Activated CD8-positive, alpha-beta memory T cell treated with anti-CD3 and anti-CD28 coated beads, Interleukin-2, amount 50 U/mL, for 24 hours (primary cell): Measurements from ENCODE around the gene MARCO.

Experiments
- DNase-seq: peaks from one replicate; pipeline ENCODE4 v3.0.0-alpha.2; 2020; ENCODE audit errors: extremely low read depth

Gene MARCO, protein sequence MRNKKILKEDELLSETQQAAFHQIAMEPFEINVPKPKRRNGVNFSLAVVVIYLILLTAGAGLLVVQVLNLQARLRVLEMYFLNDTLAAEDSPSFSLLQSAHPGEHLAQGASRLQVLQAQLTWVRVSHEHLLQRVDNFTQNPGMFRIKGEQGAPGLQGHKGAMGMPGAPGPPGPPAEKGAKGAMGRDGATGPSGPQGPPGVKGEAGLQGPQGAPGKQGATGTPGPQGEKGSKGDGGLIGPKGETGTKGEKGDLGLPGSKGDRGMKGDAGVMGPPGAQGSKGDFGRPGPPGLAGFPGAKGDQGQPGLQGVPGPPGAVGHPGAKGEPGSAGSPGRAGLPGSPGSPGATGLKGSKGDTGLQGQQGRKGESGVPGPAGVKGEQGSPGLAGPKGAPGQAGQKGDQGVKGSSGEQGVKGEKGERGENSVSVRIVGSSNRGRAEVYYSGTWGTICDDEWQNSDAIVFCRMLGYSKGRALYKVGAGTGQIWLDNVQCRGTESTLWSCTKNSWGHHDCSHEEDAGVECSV

DNA sequence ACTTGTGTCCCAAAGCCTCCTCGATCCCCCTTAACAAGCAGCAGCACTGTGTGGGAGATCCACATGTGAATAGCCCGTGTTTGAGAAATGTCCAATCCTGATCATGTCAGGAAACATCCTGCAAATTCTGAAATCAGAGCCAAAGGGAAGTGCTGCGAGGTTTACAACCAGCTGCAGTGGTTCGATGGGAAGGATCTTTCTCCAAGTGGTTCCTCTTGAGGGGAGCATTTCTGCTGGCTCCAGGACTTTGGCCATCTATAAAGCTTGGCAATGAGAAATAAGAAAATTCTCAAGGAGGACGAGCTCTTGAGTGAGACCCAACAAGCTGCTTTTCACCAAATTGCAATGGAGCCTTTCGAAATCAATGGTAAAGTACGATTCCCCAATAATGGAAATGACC, at the start of gene MARCO:
MARCO (plus strand) TSS at position 164 of the 400 bp plus-strand sequence; CDS start at position 271, 107 bp downstream.
- no peak for DNase-seq

DNA sequence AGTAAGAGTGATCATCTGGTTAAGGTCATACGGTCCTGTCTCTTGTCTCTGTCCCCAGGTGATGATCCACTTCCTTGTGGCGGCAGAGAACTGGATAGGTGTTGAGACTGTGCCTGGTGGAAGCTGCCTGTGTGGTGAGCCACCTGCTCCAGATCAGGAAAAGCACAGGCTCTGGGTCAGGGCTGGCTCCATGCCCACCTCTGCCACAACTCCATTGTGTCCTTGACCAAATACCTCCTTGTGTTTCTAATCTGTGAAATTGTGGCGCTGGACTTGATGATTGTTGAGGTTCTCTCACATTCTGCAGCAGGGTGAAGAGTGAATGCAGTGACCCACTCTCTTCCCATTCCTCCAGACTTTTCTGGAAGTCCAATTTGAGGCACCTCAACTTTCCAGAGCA, 48.9 kb upstream of the MARCO start:
- no peak for DNase-seq

DNA sequence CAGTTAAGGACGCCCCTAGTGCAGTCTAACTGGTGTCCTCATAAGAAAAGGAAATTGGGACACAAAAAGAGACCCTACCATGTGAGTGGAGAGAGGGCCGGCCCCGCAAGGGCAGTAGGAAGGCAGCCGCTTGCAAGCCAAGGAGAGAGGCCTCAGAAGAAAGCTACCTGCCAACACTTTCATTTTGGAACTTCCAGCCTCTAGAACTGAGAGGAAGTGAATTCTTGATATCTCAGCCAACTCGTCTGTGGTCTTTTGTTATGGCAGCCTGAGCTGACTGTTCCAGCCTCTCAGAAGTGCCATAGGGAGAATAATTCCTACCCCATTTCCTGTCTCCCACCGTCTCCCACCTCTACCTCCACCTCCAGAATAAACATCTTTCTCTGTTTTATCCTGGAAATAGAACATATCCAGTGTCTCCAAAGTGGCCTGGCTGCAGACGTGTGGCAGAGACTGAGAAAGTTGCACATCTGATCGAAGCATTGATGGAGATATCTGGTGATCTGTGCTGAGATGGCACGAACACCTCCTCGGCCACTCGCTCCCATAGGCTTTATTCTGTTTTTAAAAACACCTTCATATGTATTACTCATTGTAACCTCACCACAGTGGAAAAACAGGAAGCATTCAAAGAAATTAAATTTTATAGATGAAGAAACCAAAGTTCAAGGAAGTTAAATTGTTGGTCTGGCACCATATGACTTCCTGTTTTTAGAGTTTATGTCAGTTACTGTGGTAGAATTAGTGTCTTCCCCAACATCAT, 39.5 kb upstream of the MARCO start:
- no peak for DNase-seq

DNA sequence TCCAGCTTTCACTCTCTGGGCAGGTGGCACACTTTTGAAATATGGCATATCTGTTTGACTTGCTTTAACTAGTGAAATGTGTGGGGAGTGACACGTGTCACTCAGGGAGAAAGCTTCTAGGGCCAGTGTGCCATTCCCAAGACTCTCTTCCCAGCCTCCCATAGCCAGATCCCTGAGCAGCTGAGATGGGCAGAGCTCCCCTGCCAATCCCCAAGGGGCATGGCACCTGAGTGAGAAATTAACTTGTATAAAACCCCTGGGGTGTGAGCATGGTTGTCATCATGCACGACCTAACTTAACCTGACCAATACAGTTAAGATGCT, 39.0 kb upstream of the MARCO start:
- DNase-seq: no peak

DNA sequence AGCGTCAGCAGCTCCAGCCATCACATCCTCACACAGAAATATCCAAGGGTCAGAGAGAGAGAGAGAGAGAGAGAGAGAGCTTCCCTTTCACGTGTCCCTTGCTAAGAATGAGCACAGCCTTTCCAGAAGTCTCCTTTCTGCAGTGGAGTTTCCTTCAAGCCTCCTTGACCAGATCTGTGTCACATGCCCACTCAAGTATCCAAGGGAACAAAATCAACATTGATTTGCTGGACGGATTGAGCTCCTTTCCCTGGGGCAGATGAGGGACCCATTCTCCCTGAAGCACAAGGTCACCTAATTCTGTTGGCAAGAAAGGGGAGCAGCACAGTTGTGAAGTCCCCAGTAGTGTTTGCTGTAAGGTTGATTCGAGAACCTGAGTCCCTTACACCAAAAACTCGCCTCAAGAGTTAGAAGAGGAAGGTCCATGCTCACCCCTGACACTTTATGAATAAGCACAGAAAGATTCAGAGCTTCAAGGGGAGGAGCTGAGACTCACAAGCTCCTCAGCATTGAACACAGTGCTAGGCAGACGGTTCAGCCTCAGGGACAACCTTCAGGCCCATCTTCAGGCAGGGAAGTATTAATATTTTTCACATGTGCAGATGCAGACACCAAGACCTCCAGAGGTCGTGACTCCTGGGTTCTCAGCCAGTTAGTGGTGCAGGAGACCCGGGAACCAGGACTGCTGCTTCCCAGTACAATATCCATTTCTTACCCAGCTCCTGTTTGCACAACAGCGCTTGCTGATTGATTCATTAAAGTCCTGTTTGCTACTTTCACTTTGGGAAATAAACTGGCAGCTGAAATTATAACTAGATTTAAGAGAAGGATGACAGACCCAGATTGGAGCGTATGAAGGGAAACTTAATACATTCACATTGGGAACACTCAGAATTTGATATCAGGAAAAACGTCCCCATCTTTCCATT, 38.2 kb upstream of the MARCO start:
- no peak for DNase-seq

DNA sequence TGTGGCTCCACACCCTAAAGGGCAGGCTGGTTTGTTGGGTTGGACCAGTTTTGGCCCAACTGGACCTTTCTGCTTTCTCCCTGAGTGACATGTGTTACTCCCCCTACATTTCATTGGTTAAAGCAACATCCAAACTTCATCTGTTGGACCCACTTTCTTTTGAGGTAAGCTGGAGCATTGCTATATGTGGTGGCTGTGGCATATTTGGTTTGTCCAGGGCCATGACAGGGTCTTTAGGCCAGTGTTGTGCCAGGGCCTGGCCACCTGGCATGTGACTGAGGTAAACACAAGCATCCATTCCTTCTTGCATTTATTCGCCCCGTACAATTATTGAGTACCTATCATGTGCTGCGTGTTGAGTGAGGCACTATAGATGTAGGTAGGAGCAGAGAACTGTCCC, 36.8 kb upstream of the MARCO start:
- DNase-seq: no peak

DNA sequence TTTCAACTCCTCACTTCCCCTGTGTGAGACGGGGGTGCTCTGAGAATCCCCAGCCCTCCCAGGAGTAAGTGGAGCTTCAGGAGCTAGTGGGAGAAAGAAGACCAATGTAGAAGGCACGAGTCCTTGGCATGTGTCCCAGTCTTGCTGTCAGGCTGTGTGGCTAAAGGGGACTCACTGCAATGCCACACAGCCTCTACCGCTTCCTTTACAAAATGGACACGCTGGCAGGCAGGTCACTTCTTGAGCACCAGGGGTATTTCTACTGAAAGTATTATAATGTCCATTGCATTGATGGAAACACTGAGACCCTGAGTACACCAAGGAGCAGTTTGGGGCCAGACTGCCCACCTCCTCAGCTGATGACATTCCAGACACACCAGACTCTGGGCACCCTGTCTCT, 35.8 kb upstream of the MARCO start:
- no peak for DNase-seq

DNA sequence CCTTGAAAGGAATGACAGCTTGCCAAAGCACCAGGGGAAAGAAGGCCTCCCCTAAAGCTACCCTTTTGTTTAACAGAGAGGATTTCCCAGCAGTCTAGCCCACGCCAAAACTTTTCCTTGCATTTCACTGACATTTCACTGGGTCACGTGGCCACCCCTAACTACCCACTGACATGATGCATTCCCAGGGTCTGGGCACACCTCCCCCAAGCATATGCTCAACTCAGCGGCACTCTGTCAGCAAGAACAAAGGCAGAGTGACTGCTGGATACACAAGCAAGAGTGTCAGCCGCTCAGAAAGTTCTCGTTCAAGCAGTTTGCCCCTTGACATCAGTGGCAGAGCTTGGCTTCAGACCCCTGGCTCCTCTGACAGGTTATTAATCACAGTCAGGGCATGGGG, 34.2 kb upstream of the MARCO start:
- DNase-seq: no peak

DNA sequence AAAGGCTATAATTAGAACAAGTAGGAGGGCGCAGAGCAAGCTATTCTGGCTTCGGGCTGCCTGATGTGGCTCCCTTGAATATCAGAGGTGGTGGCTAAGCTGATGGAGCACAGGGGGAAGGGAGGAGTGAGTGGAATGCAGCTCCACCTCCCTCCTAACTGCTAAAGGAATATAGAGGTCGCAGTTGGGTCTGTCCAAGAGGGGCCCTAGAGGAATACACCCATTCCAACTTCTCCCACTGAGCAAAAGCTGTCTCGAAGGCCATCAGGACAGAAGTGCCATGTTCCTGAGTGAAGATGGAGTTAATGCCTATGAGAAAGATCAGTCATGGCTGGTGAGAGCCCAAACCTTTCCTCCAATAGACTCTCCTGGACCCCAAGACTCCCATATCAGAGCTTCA, 32.8 kb upstream of the MARCO start:
- DNase-seq: no peak

DNA sequence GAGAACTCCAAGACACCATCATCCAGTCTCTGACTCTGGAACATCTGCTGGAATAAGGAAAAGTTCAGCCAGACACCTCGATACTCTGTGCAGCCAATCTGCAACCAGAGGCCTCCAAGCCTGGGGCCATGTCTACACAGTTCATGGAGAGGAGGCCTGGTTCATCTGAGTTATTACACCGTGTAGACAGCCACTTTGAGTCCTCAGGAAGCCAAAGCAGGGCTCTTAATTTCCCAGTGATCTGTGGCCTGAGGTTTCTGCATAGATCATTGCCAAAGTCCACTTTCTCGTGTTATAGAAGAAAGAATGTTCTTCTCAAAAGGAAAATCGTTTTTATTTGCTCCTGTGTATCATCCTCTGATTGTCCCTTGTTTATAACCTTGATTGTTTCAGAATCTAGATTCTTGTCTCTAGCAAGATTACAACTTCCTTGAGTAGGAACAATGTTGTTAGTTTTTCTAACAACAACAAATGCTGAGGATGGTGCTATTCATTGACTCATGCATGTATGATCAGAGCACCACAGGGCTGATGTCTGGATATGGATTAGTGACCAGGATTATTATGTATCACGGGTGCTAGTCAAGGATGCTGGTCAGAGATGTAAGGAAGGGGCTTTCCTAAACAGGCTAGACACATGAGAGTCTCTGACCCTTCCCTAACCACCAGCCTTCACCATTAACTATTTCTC, 30.7 kb upstream of the MARCO start:
- no peak for DNase-seq

DNA sequence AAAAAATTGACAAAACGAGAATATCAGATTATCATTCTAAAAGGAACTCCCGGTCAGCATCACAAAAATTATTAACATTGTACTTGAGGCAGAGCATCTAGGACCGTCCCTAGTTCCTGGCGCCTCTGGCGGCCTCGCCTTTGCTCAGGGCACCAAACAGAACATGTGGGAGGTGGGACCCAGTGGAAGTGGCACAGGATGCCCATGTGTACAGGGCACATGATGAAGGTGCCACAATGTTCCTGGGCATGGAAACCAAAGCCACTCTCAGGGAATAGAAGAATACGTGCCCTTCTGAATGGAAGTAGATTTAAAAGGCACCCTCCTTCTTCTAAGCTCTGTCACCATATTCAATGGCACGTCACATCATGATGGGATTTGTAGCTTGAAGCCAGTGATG, 30.1 kb upstream of the MARCO start:
- no peak for DNase-seq

DNA sequence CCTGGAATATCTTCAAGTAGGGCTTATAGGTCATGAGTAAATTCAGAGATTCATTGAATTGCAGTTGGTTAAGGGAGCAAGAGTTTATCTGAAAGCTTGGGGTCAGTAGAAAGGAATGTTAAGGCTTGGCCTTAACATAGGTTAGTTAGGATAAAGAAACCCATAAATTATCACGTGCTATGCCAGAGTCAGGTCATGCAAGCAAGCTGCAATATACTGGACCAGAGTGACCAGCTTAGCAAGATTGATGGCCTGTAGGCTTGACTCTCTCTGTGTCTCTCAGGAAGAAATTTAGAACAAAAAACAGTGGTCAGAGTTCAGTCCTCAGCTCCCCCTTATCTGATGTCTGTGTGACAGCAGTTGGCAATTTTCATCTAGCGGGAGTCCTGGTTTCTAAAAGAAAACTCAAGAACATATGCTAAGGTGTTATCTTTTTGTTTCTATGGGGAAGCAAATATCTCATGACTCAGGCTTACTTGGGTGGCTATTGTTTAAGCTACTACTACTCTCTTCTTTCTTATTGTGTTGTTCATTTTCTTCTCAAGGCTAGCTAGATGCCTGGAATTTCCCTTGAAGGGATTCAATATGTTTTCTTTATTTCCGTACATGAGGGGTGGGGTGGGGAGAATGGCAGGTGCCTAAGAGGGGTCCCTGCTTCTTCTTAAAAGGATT, 28.7 kb upstream of the MARCO start:
- DNase-seq: no peak

DNA sequence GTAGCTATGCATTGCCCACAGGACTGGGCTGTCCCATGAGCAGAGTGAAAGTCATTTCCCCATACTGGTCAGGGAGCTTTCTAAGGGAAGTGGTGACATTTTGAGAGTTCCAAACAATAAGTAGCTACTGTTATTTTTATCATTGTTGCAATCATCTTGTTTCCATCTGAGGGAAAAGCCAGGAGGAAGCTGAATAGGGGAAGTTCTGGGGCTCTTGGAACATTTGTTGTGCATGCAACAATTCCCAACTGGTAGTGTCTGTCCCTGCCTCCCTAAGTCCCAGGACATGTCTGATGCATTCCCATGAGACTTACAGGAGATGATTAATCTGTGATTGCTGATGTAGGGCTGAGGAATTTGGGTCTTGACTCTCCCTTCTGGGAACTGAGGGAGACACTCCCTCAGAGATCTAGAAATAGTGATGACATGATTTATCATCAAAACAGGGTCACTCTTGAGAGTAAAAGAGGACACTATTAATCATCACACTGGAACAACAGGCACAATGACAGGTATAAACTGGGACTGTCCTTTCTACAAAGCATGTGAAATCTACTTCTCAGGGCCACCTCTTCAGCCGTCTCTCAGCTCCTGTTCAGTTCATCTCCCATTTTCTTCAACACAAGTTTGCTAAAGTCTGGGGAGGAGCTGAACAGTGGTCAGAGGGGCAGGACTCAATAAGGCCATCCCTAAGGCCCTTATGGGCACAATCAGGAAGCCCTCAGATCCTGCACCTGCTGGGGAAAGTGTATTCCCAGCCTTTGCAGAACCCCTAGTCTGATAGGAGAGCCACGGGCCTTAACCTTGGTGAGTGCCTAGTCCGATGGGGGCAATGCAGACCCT, 28.0 kb upstream of the MARCO start:
- no peak for DNase-seq

DNA sequence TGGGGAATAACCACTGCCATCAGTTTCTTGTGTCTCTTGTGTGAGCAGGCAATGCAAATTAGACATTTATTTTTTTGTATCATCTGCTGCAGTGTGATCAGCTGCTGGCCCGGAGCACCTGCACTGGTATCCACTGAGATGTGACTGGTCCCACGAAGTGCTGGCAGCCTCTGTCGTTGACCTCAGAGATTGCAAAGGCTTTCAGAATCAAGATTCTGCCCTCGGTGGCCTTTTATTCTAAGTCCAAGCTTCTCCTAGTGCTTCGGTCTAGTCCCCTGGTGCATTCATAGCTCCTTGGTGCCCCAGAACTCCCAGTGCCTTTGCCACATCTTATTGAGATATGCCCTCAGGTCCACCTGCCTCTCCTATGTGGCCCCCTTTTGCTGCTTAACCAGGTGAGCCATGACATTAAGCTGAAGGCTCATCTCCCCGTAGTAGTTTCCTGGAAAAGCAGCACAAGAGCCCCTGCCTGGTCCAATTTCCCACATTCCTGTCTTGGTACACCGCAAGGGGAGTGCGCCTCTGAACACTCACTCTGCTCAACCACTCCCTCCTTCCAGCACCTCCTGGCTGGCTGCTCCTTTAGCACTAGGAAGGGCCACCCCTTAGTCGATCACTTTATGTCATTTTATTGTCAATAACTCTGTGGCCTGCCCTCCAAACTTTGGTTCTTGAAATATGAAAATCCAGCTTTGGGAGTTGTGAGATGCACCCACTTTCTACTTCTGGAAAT, 27.1 kb upstream of the MARCO start:
- no peak for DNase-seq

DNA sequence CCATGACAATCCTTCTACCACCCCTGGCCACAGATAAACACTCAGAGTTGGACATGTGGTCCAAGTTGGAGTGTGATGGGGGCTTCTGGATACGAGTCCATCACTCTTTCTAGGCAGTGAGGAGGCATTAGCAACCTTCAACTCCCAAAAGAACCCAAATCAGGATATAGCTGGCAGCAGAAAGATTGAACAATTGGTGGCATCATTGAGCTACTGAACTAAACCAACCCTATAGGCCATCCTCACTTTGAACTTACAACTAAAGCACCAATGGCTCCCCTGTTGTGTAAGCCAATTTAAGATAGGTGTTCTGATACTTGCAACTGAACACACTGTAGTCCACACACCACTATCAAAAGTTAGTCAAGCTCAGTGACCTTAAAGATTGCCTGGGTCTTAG, 24.0 kb upstream of the MARCO start:
- DNase-seq: no peak

DNA sequence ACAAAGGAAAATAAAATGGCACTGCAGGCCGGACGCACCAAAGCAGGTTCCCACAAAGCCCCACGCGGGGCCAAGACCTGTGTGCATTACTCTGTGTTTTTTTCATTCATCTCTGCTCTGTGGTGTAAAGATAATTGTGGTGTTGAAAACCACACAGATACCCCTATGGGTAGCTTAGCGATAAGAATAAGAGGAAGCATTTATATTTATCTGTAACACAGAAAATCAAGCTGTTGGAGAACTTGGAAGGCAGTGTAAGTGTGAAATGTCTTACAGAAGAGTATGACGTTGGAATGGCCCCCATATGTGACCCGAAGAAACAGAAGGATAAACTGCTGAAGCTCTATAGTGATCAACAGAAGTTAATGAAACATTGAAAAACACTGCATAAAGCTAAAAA, 20.3 kb upstream of the MARCO start:
- no peak for DNase-seq

DNA sequence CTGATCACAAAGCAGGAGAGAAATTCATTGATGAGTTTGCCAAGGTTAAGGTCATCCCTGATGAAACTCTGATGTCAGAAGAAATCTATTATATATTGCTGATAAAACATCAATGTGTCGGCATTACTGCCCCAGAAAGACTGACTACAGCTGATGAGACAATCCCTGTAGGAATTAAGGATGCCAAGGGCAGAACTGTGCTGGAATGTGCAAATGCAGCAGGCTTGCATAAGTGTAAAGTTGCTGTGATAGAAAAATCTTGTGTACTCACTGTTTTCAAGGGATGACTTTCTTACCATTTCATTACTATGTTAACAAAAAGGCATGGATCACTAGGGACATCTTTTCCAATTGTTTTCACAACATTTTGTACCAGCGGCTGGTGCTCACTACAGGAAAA, 19.7 kb upstream of the MARCO start:
- no peak for DNase-seq

DNA sequence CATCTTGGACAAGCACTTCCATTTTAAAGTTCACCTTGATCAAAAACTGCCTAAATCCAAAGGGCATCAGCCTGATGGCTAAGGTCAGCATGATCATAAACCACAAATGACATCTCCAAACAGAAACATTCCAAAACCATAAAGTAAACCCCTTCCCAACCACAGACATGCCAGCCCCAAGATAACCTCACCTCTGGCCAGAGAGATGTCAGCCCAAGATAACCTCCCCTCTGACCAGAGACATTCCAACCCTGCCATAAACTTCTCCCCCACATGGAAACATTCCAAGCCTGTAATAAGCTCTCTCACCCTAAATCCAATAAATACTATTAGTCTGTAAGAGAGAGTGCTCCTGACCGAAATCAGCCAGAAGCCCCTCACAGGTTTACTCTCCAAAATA, 18.6 kb upstream of the MARCO start:
- no peak for DNase-seq

DNA sequence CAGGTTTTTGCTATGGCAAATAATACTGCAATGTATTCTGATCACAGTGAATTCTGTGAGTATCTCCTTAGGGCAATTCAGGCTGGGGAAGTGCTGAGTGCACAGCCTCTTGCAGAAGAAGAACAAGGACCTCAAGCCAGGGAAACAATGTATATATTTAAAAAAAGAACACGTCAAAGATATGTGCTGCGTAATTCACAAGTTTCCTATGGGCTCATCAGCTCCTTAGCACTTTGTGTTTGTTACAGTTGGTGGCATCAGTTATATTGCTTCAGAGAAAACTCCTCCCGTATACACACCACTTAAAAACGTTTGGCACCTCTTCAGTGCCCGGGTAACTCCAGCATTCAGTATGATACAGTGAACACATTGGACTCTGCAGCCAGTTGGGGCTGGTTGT, 16.5 kb upstream of the MARCO start:
- DNase-seq: no peak
